Measurements from ENCODE around the gene DAB2IP. TPM values are rescaled to one million over a fixed set of nuclear protein-coding genes. Genes with fewer than 3 reads are reported as not detected.

DAB2IP gene
- total RNA-seq, 1 experiment from 2014 or later, result 15.2 TPM

DNA sequence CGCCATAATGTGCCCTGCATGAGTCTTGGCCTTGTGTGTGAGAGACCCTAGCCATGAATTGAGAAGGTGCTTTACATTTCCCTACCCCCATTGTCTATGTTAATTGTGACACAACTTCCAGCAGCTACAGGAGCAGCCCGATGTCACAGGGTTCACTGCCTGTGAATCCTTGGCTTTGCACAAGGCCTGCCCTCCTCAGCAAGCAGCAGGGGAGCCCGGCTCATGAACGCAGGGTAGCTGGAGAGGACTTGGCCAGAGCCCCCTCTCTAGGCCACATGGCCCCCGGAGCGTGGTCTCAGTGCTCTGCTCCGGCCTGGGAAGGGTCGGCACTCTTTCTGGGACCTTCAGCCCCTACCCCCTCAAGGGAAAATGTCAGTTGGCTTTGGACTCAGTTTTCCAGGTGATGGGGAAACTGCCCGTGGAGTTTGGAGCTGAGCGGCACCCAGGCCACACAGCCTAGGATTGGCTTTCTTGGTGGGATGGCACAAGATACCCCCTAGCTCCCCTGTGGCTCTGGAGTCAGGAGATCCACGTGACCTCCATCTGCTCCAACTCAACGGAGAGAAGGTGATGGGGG, 160.8 kb downstream of the DAB2IP start:
- ATAC-seq (no peak), DNase-seq (no peak)
- H4K20me1 ChIP-seq (ENCODE audit: low read length), result no peaks in the 10 kb centered on the region
- ChIA-PET POLR2A (ENCODE audit: unreplicated experiment) (no interaction called here), CTCF (no interaction called here)
- intact Hi-C loops (cut with micrococcal nuclease), result no loop called here
- no peaks in the 10 kb centered on the region for H3K9me3 ChIP-seq (ENCODE audit: low read length)
- H3K4me2 ChIP-seq (ENCODE audit: low read length), result no peak overlapping the region
- H2AFZ ChIP-seq (ENCODE audit: low read length), result no peak overlapping the region
- no peak overlapping the region for H3K4me3 ChIP-seq (ENCODE audit: low read length)
- no peaks in the 10 kb centered on the region for H3F3A ChIP-seq (ENCODE audit: low read length, unreplicated experiment)
- H3K36me3 ChIP-seq (ENCODE audit: low read depth, low read length), result no peaks in the 10 kb centered on the region
- no peak overlapping the region for H3K9ac ChIP-seq (ENCODE audit: low read length)
- H3K27me3 ChIP-seq (ENCODE audit: low read length), result no peaks in the 10 kb centered on the region
- no peak overlapping the region for H3K27ac ChIP-seq (ENCODE audit: low read length)
- H3K9me2 ChIP-seq (replicated peaks; ENCODE audit: low read length), result no peaks in the 10 kb centered on the region
- no peaks in the 10 kb centered on the region for H3K79me2 ChIP-seq (ENCODE audit: low read length)
- BruUV-seq (replicated peaks), result no TSS peak
- no peak for TF ChIP-seq EZH2 (IDR thresholded peaks at IDR 0.05; ENCODE audit: low read length, unreplicated experiment)
- no peak for TF ChIP-seq EZH2phosphoT487 (IDR thresholded peaks at IDR 0.05; ENCODE audit: borderline replicate concordance, low read length)
- no peak for TF ChIP-seq CTCF (conservative IDR thresholded peaks at IDR 0.05; ENCODE audit: low read depth, low read length)
- H3K4me1 ChIP-seq (ENCODE audit: insufficient read depth, low read length), result no peaks in the 10 kb centered on the region

DNA sequence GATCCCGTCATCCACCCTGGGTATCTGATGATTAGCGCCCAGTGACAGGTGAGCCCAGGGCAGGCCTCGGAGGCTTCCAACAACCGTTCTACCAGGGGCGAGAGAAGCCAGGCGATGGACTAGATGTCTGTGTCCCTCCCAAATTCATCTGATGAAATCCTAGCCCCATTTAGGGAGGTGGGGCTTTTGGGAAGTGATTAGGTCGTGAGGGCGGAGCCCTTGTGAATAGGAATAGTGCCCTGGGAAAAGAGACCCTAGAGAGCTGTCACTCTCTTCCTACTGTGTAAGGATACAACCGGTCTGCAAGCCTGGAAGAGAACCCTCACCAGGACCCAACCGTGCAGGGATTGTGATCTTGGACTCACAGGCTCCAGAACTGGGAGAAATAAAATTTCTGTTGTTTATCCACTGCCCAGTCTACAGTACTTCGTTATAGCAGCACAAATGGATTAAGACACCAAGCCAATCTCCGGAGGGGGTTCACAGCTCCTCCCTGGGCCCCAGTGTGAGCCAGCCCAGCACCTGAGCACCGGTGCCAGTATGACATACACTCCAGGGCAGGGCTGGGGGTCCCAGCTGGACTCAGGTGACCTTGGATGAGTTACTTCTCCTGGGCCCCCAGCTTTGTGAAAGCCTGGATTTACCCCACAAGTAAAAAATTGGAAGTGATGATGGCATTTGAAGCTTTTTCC, 162.2 kb downstream of the DAB2IP start:
- Histone ChIP-seq H3K4me1 (ENCODE audit: insufficient read depth, low read length) (no peaks in the 10 kb centered on the region), H3K27me3 (ENCODE audit: low read length) (no peaks in the 10 kb centered on the region), H3K4me2 (ENCODE audit: low read length) (no peak overlapping the region), H3K9me3 (ENCODE audit: low read length) (no peaks in the 10 kb centered on the region), H3F3A (ENCODE audit: low read length, unreplicated experiment) (no peaks in the 10 kb centered on the region), H4K20me1 (ENCODE audit: low read length) (no peaks in the 10 kb centered on the region), H3K79me2 (ENCODE audit: low read length) (no peaks in the 10 kb centered on the region), H3K27ac (ENCODE audit: low read length) (no peak overlapping the region), H3K9me2 (replicated peaks; ENCODE audit: low read length) (no peaks in the 10 kb centered on the region), H2AFZ (ENCODE audit: low read length) (no peak overlapping the region), H3K4me3 (ENCODE audit: low read length) (no peak overlapping the region), H3K9ac (ENCODE audit: low read length) (no peak overlapping the region), H3K36me3 (ENCODE audit: low read depth, low read length) (no peaks in the 10 kb centered on the region)
- ATAC-seq (no peak), DNase-seq (no peak)
- BruUV-seq (replicated peaks), result no TSS peak
- POLR2A ChIA-PET (ENCODE audit: unreplicated experiment), result no interaction called here
- TF ChIP-seq EZH2 (IDR thresholded peaks at IDR 0.05; ENCODE audit: low read length, unreplicated experiment) (no peak), EZH2phosphoT487 (IDR thresholded peaks at IDR 0.05; ENCODE audit: borderline replicate concordance, low read length) (no peak), CTCF (conservative IDR thresholded peaks at IDR 0.05; ENCODE audit: low read depth, low read length) (no peak)
- CTCF ChIA-PET, result interaction anchor here (1.0 kb wide), 1 partner anchor 267 kb away, joined by 5 read pairs; no protein-coding TSS in a partner anchor
- intact Hi-C loops (cut with micrococcal nuclease), result no loop called here

DNA sequence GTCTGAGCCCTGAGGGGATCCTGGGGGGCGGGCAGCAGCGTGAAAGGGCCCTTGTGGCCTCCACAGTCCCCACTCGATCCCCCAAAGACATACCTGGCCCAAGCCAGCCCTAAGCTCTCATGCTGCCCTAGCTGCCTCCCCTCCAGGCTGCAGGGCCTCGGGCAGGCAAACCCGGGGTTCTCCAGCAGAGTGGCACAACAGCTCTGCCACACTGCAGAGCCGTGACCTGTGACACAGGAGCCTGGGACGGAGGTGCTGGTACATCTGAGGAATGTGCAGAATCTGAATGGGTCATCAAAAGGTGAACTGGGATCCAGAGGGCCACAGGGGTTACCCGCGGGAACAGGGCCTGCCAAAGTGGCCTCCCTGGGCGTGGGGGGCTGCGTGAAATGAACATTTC, 163.2 kb downstream of the DAB2IP start:
- TF ChIP-seq CTCF (conservative IDR thresholded peaks at IDR 0.05; ENCODE audit: low read depth, low read length), result no peak
- no peak for TF ChIP-seq EZH2phosphoT487 (IDR thresholded peaks at IDR 0.05; ENCODE audit: borderline replicate concordance, low read length)
- no peak for TF ChIP-seq EZH2 (IDR thresholded peaks at IDR 0.05; ENCODE audit: low read length, unreplicated experiment)
- POLR2A ChIA-PET (ENCODE audit: unreplicated experiment), result no interaction called here
- Histone ChIP-seq H3K9me2 (replicated peaks; ENCODE audit: low read length) (no peaks in the 10 kb centered on the region), H3F3A (ENCODE audit: low read length, unreplicated experiment) (no peaks in the 10 kb centered on the region), H3K4me2 (ENCODE audit: low read length) (no peak overlapping the region), H3K9me3 (ENCODE audit: low read length) (no peaks in the 10 kb centered on the region), H2AFZ (ENCODE audit: low read length) (no peak overlapping the region), H3K9ac (ENCODE audit: low read length) (no peak overlapping the region), H3K4me3 (ENCODE audit: low read length) (no peak overlapping the region), H3K36me3 (ENCODE audit: low read depth, low read length) (no peaks in the 10 kb centered on the region), H3K27me3 (ENCODE audit: low read length) (no peaks in the 10 kb centered on the region), H4K20me1 (ENCODE audit: low read length) (no peaks in the 10 kb centered on the region), H3K27ac (ENCODE audit: low read length) (no peak overlapping the region), H3K4me1 (ENCODE audit: insufficient read depth, low read length) (no peaks in the 10 kb centered on the region), H3K79me2 (ENCODE audit: low read length) (no peaks in the 10 kb centered on the region)
- CTCF ChIA-PET, result no interaction called here
- no TSS peak for BruUV-seq (replicated peaks)
- ATAC-seq, result no peak
- no peak for DNase-seq
- intact Hi-C loops (cut with micrococcal nuclease), result no loop called here

All from PC-3 (cell line).